ENCODE results near the gene CLK2.

DNA sequence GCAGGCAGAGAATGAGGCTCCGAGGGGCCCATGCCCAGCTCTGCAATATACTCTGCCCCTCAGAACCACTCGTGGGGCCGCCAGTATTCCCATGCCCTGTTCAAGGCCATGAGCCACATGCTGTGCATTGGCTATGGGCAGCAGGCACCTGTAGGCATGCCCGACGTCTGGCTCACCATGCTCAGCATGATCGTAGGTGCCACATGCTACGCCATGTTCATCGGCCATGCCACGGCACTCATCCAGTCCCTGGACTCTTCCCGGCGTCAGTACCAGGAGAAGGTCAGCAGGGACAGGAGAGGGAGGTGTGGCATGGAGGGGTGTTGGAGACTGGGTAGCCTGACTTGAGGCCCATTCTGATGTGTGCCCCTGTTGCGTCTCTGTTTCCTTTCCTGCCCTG lies 11.2 kb upstream of the CLK2 start:
- TF ChIP-seq RAD21 (conservative IDR thresholded peaks at IDR 0.05) (no peak), EZH2 (IDR thresholded peaks at IDR 0.05; ENCODE audit: borderline replicate concordance, insufficient read depth, low read length, poor library complexity, severe bottlenecking) (no peak), EP300 (conservative IDR thresholded peaks at IDR 0.05; ENCODE audit: poor library complexity, severe bottlenecking) (no peak)
- TF ChIP-seq, protein P1, sequence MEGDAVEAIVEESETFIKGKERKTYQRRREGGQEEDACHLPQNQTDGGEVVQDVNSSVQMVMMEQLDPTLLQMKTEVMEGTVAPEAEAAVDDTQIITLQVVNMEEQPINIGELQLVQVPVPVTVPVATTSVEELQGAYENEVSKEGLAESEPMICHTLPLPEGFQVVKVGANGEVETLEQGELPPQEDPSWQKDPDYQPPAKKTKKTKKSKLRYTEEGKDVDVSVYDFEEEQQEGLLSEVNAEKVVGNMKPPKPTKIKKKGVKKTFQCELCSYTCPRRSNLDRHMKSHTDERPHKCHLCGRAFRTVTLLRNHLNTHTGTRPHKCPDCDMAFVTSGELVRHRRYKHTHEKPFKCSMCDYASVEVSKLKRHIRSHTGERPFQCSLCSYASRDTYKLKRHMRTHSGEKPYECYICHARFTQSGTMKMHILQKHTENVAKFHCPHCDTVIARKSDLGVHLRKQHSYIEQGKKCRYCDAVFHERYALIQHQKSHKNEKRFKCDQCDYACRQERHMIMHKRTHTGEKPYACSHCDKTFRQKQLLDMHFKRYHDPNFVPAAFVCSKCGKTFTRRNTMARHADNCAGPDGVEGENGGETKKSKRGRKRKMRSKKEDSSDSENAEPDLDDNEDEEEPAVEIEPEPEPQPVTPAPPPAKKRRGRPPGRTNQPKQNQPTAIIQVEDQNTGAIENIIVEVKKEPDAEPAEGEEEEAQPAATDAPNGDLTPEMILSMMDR (IDR thresholded peaks at IDR 0.05; ENCODE audit: poor library complexity, severe bottlenecking): no peak
